ENCODE results near the gene ADGRL2. TPM values are rescaled to one million over a fixed set of nuclear protein-coding genes. Genes with fewer than 3 reads are reported as not detected.

Gene ADGRL2
- total RNA-seq, 1 donor from 2014 or later = 52.5 TPM

DNA sequence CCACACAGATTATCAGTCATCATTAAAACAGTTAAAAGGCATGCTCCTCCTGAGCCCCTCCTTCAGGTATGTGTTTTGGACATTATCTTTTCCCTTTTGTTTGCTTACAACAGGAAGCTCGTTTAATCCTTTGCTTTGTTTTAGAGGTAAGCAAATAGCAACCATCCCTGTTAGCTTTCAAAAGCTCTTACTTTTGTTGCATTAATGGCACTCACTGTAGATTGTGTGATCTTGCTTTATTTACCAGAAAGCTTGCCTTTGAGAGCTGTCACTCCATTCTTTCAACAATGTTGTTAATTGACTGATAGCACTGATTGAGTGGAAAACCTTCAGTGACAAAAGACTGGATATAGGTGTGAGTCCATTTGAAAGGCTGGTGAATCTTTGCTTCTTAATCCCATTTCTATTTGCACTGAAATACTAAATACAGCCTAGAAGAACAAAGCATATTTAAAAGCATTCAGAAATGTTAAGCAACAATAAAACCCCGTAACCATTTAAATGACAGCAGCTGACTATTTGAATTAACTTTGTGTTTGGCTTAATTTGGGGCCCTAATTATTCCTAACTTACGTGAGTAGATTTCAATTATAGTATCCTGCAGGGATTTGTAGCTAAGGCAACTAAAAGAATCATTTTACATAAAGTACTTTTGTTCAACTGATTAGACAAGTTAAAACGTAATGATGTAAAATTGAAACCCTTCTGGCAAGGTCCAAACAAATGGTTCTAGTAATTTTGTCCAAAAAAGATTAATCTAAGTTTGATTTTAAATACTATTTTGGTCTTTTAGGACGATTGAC is 48.3 kb downstream of the ADGRL2 start:
- DNase-seq = no peak
- peaks cover 6% of the 10 kb centered on the region for H3K36me3 ChIP-seq
- no peak overlapping the region for H3K4me3 ChIP-seq
- intact Hi-C loops (cut with micrococcal nuclease) = no loop called here
- no peak overlapping the region for H3K27ac ChIP-seq (replicated peaks)
- H3K9me3 ChIP-seq (replicated peaks) = no peaks in the 10 kb centered on the region
- no peaks in the 10 kb centered on the region for H3K27me3 ChIP-seq (ENCODE audit: low read depth)
- TF ChIP-seq CTCF (IDR thresholded peaks at IDR 0.05; ENCODE audit: borderline replicate concordance) = no peak
- peaks cover 38% of the 10 kb centered on the region for H3K4me1 ChIP-seq

- no peak for DNase-seq
- no peak overlapping the region for H3K27ac ChIP-seq (replicated peaks)
- H3K4me3 ChIP-seq = no peak overlapping the region
- H3K36me3 ChIP-seq = peaks cover 6% of the 10 kb centered on the region
- peaks cover 38% of the 10 kb centered on the region for H3K4me1 ChIP-seq
- H3K9me3 ChIP-seq (replicated peaks) = no peaks in the 10 kb centered on the region
- H3K27me3 ChIP-seq (ENCODE audit: low read depth) = no peaks in the 10 kb centered on the region
- intact Hi-C loops (cut with micrococcal nuclease) = no loop called here
- no peak for TF ChIP-seq CTCF (IDR thresholded peaks at IDR 0.05; ENCODE audit: borderline replicate concordance)
Observed at GRCh38 chr1:81850031-81850430, 49.3 kb downstream of the ADGRL2 start.

DNA sequence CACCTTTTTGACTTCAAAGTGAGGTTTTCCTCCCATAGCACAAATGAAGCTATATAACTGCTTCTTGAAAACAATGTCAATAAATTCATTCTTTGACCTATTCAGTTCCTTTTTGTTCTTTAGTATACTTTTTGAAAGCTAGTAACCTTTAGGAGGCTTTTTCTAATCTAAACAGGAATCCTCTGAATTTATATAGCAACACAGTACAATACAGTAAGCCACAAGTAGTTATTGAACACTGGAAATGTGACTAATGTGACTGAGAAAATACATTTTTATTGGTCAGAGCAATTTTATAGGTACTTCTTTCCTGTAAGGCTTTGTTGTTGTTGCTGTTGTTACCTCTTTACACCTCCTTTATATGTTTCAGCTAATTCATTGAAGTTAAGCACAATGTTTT is 49.8 kb downstream of the ADGRL2 start:
- intact Hi-C loops (cut with micrococcal nuclease) = no loop called here
- Histone ChIP-seq H3K4me1 (peaks cover 38% of the 10 kb centered on the region), H3K4me3 (no peak overlapping the region), H3K36me3 (peaks cover 6% of the 10 kb centered on the region), H3K9me3 (replicated peaks) (no peaks in the 10 kb centered on the region), H3K27ac (replicated peaks) (no peak overlapping the region), H3K27me3 (ENCODE audit: low read depth) (no peaks in the 10 kb centered on the region)
- no peak for TF ChIP-seq CTCF (IDR thresholded peaks at IDR 0.05; ENCODE audit: borderline replicate concordance)
- no peak for DNase-seq

GRCh38 chr1:81851217-81851616 is 50.5 kb downstream of the ADGRL2 start:
- Histone ChIP-seq H3K4me3 (no peak overlapping the region), H3K27ac (replicated peaks) (no peak overlapping the region), H3K36me3 (peaks cover 6% of the 10 kb centered on the region), H3K4me1 (peaks cover 45% of the 10 kb centered on the region), H3K9me3 (replicated peaks) (no peaks in the 10 kb centered on the region), H3K27me3 (ENCODE audit: low read depth) (no peaks in the 10 kb centered on the region)
- no peak for DNase-seq
- no peak for TF ChIP-seq CTCF (IDR thresholded peaks at IDR 0.05; ENCODE audit: borderline replicate concordance)
- intact Hi-C loops (cut with micrococcal nuclease) = no loop called here

DNA sequence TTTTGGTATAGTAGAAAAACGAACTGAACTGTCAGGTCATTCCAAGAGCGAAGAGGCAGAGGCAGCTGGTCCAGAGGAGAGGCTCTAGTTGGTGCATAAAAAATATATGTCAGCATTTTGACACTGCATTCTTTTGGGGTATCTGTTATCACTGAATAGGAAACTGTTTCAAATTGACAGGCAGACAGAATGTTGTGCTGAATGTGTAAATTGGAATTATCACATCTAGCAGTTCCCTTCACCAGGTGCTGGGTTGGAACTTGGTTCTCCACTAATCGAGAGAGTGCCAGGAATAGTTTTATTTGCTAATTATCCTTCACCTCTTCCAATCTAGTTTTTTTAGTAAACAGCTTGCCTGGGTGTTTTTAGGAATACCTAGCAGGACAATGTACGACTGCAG is 52.2 kb downstream of the ADGRL2 start:
- no peak overlapping the region for H3K27ac ChIP-seq (replicated peaks)
- no peak overlapping the region for H3K4me3 ChIP-seq

More for the DNA sequence above, 52.2 kb downstream of the ADGRL2 start:
- no peaks in the 10 kb centered on the region for H3K9me3 ChIP-seq (replicated peaks)
- peaks cover 45% of the 10 kb centered on the region for H3K4me1 ChIP-seq
- H3K27me3 ChIP-seq (ENCODE audit: low read depth) = no peaks in the 10 kb centered on the region
- intact Hi-C loops (cut with micrococcal nuclease) = no loop called here
- TF ChIP-seq CTCF (IDR thresholded peaks at IDR 0.05; ENCODE audit: borderline replicate concordance) = no peak
- no peaks in the 10 kb centered on the region for H3K36me3 ChIP-seq
- no peak for DNase-seq
